Caki2 (cell line): ENCODE measurements around the gene PRKAB1. TPM values are rescaled to one million over a fixed set of nuclear protein-coding genes. Genes with fewer than 3 reads are reported as not detected.
A peak's percentile ranks its signal among the peaks of the same experiment; 100 is the strongest.

ENCODE experiments used
- DNase-seq: peaks from one replicate; pipeline ENCODE4 v3.0.0-alpha.2; 2015; ENCODE audit warnings: low read depth
- in situ Hi-C: cut with HindIII; loops from 2 replicates; pipeline ENCODE4 v1.10.0; 2016; ENCODE audit warnings: low sequenced_read_pairs, low pct_unique_long_range_greater_than_20kb, mixed read lengths
- total RNA-seq: library from RNA; depleted of rRNA; stranded (reverse); fragments of >200 nt; shearing (Covaris generic); gene quantifications from 2 replicates; pipeline ENCODE4 v1.2.3, GENCODE V29; 2014; ENCODE audit warnings: low replicate concordance

The PRKAB1 gene
- total RNA-seq, 1 experiment from 2014 or later: 59.8 TPM

DNA sequence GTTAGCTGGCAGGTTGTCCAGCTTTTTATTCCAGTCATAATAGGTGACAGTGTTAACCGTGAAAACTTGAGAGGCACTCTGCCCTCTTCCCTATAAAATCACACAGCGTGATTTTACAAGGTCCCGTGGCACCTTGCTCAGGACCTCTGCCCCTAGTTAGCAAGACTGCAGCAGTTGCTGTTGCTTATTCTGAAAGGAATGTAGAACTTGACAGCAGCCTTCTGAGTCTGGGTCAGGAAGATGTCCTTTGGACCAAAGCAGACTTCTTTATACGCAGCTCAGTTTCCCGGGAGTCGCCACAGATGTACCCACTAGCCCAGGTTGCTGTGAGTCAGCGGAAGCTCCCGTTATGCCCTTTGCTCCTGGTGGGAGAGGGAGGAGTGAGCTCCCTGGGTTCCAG is 13.2 kb downstream of the PRKAB1 start:
- in situ Hi-C loops: no loop called here
- peak; percentile 81 for DNase-seq

DNA sequence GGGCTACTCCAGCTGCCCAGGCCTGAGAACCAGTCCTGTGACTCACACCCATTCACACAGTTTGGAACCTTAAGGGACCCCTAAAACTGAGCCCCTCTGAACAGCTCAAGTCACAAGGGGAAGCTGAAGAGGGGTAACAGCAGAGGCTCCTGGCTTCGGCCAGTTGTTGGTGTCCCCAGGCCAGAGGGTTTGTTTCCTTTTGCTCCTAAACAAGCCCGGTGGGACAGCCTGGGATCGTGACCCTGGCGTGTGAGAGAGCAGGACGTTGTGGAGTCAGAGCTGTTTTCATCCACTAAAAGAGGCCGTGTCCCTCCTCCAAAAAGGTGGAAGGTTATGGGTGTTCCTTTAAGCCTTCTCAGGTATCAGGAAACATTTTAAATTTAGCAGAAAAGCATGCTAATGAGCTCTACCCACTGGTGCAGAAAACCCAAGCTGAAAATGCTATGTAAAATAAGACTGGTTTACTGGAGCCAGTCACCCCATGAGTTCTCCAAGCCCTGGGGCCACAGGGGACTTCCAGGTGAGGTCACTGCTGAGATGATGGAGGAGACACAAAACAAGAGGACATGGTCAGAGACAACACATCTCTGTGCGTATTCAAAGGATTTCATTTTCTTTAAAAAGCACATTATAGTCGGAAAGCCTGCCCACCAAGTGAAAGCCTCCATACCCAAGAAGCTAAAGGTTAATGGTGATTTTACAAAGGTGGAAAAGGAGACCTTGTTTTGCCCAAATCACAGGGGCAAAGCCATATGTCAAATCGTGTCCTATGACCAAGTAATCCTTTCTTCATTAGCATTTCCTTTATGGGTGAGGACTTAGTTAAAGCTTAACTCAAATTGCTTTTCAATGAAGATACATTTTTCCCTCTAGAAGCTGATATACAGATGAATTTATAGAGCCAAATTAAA is 14.1 kb downstream of the PRKAB1 start:
- peak; percentile 92 for DNase-seq
- in situ Hi-C loops: no loop called here

DNA sequence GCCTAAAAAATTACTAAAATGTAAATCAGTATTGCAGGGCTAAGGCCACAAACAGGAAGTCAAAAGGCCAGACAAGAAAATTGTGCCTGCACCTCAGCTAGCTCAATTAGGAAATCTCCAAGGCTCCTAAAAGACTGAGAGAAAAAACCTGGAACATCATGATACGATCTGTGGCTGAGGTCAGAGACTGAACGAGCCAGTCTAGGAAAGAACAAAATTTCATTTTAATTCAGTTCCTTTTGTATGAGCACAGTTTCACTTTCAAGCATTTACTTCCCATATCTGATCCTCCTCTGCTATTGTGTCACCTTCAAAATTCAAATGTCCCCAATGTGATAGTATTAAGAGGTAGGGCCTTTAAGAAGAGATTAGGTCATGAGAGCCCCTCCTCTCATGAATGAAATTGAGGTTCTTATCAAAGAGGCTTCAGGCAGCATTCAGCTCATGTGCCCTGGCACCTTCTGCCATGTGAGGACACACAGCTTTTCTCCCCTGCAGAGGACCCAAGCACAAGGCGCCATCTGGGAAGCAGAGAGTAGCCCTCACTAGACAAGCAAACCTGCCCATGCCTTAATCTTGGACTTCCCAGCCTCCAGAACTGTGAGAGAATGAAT is 14.8 kb downstream of the PRKAB1 start:
- no peak for DNase-seq
- in situ Hi-C loops: no loop called here

DNA sequence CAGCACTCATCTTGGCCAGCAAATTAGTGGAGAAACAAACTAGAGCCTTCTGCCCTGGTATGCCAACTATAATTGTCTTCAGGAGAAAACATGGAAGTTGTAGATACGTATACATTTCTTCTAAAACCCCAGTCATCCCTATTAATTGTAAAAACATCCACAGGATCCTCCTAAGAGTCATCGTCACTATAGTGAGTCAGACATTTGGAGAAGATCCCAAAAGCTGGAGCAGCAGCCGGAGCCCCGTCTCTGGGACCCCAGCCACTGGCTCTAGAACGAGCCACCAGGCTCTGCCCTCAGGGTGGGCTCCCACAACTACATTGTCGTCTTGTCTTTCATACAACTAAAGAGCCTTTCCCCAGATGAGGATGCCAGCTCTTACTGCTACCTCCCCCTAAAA is 15.5 kb downstream of the PRKAB1 start:
- in situ Hi-C loops: no loop called here

DNA sequence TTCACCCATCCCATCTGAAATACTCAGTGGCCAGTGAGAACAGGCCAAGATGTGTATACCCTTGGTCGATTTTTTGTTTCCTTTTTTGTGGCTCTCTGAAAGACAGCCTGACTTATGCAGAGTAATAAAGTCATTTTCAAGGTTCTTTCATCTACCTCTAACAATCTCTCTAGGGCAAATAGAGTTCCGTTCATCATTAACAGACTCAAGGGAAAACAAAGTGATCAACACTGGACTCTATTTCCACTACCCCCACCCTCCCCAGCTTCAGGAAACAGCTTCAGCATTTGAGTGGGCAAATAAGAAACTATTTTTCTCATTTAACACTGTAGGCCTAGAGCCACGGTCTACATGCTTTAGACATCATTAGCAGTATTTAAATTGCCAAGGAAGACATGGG is 15.9 kb downstream of the PRKAB1 start:
- in situ Hi-C loops: no loop called here
- DNase-seq: peak; percentile 66

More for the DNA sequence above, 15.5 kb downstream of the PRKAB1 start:
- DNase-seq: no peak

DNA sequence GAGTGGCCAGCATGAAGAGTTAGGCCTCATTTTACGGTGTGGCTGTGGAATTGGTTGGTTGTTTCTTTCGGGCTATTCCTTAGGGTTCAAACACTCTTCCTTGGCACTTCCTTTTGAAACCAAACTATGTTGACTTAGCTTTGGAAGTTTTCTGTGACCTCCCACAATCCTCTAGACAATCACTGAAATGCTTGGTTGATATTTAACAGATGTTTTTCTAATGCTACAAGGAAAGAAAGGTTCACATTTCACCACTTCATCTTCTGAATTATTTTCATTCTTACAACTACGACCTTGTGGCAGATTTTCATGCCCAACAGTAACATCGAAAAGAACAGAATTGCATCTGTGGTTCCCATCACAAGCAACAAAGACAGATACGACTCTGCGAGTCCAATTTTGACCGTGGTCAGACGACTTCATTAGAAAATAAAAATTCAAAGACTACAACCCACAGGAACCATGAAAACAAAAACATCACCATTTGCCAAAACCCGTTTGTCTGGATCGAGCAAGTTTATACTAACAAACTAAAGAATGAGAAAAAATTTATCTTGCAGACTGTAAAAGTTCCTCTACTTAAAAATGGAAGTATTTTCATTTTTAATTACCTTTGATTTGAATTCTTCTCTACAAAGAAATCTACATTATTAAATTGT is 16.9 kb downstream of the PRKAB1 start:
- peak; percentile 65 for DNase-seq
- in situ Hi-C loops: no loop called here

DNA sequence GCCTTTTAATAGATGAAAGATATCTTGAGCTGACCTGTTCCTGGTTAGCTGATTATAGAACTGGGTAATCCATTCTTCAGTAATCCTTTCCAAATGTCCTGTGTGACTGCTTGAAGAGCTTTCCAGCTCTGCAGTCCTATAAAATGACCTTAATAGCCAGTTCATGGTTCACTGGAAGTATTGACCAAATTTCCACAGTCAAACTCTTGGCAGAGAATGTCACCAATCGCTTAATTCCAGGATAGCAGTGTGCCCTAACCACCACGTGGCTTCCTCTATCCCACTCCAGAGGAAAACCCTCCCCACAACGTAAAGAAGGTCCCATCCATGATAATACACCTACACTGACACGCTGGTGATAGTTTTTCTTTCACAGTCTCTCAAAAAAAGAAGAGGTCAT is 17.4 kb downstream of the PRKAB1 start:
- in situ Hi-C loops: no loop called here
- no peak for DNase-seq

DNA sequence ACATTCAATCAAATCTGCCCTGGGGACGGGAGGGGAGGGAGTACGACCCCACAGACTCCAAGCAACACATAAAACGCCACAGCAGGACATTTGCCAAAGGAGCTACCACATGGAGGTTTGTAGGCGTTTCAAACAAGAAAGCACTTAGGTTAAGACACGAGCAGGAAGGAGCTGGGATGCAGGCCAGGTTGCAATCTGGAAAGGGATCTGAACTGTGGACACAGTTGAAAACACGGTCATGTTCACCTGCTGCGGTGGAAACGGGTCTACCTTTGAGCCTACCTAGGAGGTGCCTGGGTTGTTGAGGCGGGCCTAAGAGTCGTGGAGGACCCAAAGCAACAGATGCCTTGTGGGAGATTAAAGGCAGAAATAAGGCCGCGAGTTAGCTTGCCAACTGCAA is 18.4 kb downstream of the PRKAB1 start:
- in situ Hi-C loops: no loop called here
- DNase-seq: no peak

DNA sequence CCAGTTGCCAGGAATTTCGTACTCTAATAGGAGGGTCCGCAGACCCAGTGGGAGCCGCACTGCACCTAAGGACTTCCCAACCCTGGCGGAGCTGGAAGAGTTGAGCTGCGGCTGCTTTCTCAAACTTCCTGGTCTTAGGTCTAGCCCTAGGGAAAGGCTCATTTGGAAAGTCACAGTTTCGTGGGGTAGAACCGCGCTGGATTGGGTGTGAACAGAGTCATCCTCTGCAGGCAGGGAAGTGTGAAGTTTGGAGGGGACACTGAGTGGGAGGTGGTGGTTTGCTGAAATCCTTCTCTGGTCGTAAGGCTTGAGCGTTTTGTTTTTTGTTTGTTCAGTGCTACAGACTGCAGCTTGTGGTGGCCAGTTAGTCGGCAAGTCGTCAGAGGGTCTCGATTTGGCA is 18.8 kb downstream of the PRKAB1 start:
- in situ Hi-C loops: no loop called here
- DNase-seq: no peak

DNA sequence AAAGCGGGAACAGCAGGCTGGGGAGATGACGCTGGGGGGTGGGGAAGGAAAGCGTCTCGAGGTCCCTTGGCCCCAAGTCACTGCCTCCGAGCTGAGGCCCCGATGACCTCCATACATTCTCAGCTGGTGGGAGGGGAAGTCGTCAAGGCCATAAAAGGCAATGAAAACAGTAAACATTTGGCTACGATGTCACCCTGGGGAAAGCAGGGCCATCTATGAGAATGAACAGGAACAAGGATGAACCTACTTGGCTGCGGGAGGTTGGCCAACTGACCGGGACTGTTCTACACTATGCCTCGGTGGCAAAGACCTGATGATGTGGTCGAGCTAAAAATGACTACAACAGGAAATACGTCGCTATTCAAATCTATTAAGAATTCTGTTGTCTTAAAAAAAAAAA is 19.5 kb downstream of the PRKAB1 start:
- in situ Hi-C loops: no loop called here
- no peak for DNase-seq

DNA sequence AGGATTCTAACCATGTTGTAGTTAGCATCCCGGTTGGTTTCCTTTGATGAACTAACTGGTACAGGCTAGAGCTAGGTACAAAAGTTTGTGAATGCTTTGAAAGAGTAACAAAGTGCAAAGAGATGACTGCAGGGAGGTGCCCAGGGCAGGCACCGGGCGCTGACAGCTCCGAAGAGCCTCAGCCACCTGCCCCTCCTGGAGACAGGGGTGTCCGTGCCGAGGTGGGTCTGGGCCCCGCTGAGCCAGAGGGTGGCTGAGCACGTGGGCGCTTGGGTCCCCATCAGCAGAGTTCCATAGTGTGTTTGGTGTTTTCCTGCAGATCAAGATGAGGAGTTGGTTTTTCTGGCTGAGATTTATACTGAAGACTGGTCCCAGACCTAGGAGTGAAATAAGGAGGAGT is 19.9 kb downstream of the PRKAB1 start:
- DNase-seq: no peak
- in situ Hi-C loops: no loop called here

DNA sequence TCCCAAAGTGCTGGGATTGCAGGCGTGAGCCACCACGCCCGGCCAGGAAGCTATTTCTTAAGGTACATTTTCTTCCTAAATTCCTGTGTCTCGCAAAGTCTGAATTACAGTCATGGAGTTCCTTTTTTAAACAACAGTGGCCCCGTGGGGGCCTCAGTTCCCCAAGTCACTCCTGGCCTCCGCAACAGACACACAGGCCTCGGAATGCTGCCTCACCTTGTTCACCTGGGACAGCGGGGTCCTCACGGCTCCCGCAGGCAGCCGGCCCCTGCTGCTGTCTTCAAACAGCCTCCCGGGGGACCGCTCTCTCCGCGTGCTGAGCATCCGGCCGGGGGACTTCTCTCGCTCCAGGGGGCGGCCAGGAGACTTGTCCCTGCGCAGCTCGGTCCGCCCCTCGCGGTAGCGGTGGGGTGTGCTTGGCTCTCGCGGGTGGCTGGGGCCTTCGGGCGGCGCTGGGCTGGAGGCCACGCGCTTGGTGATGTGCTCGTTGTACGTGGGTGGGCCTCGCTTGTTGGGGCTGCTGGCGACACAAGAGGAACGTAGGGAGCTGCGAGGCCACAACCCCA is 22.1 kb downstream of the PRKAB1 start:
- DNase-seq: no peak
- in situ Hi-C loops: no loop called here

DNA sequence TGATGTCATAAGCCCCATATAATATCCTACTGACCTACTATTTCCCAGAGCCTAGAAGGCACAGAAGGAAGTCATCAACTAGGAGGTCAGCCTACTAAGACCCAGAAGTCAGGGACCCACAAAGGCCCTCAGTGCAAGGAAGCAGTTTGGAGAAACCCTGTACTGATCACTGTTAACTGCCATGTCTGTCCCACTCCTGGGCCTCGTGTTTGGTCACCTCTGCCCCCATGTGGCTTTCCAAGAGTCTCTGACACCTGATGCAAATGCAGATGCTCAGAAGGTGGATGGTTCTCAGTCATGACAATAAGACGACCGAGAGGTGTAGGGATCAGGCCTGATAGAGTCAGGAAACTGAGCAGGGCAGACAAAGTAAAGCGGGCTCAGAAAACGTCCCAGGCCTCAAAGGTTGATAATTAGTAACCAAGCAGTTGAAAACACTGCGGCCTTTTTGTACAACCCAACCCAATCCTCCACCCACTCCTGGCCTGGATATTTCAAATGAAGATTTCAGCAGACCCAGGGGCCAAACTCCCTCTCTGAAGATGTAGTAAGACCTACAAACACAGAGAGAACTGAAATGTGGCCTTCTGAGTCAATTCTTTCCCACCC is 23.4 kb downstream of the PRKAB1 start:
- no peak for DNase-seq
- in situ Hi-C loops: no loop called here

DNA sequence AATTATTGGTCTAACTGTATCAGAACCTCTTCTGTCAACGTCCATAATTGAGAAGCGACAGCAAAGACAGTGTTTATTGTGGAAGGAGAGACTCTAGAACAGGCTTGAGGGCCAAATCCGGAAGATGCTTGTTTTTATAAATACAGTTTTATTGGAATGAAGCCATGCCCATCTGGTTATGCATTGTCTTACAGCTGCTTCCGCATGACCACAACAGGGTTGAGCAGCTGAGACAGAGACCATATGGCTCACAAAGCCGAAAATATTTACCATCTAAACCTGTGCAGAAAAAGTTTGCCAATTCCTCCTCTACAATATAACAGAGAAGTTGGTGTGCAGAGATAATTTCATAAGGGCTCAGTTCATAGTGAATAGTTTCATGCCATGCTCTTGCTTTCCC is 24.5 kb downstream of the PRKAB1 start:
- DNase-seq: no peak
- in situ Hi-C loops: no loop called here

DNA sequence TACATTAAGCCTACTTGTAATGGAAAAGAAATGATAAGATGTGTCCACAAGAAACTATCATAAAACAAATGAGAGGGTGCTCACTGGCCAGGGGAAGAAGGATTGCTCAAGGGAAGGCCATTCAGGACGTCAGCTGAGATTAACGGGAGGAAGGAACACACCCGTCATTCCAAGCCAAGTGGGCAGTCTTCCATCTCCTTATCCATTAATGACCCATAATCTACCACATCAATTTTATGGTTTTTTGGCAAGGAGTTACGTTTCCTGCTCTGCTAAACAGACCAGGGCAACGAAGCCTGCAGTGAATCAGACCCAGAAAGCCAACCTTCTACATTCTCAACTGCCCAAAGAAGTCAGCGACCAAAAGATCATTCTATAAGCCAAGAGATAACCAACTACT is 25.1 kb downstream of the PRKAB1 start:
- peak; percentile 91 for DNase-seq
- in situ Hi-C loops: no loop called here

DNA sequence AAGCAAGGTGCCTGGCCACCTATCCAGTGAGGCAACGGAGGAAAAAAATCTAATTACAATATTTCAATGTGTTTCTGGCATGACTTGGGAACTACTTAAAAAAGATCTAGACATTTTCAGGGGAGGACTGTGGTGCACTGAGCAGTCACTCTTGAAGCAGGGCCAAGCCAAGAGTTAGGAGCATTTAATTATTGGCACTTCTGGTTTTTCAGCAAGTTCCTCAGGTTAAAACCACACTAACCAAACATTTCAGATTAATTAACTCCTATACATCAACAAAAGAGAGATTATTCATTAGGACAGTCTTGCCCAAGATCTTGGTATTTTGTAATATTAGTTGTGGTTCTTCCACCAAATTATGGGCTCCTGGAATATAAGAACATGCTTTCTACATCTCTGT is 25.6 kb downstream of the PRKAB1 start:
- DNase-seq: no peak
- in situ Hi-C loops: no loop called here

DNA sequence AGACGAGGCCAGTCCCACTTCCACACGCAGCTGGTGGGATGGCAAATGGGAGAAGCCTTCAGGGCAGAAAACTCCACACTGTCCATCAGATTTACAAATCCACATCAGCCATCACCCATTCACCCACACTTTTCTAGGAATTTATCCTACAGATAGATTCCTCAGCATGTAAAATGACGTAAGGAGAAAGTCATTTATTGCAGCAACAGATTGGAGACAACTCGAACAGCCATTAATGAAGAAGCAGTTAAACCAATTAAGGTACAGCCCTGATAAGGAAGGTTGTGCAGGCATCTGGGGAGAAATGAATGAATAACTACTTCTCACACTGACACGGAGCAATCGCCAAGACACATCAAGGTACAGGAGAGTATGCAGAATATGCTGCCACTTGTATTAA is 26.2 kb downstream of the PRKAB1 start:
- in situ Hi-C loops: no loop called here
- no peak for DNase-seq

DNA sequence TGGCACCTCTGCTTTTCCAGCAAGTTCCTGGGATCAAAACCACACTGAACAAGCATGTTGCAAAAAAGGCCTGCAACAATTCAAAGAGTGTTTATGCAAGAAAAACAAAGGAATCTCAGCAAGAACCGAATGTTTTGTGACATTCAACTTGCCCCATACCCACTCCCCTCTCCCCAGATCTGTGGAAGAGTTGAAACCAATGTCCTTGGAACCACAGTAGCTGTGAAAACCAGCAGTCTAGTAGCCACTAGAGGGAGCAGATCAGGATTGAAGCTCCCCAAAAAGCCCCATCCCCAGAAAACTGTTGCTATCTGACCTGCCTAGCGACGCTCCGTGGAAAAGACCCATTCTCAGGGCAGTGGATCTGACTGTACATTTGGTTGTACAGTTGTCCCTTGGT is 27.1 kb downstream of the PRKAB1 start:
- in situ Hi-C loops: no loop called here
- DNase-seq: no peak

DNA sequence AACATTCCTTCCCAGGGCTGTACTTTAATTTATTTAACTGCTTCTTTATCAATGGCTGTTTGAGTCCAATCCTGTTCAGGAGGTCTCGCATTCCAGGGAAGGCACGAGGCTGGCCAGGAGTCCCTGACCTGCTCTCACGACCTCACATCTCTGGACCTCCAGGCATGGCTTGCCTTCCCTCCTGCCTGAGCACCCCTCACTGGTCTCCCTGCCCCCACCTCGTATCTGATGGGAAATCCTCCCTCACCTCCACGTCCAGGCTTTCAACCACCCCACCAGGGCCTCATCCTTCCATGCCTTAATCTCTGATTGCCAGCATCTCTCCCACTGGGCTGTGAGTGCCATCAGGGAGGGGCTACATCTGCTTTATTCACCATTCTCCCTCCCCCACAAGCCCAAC is 29.0 kb downstream of the PRKAB1 start:
- in situ Hi-C loops: no loop called here

More for the DNA sequence above, 29.0 kb downstream of the PRKAB1 start:
- no peak for DNase-seq
